ENCODE data around the gene RAB11A. TPM values are rescaled to one million over a fixed set of nuclear protein-coding genes. Genes with fewer than 3 reads are reported as not detected.

The RAB11A gene
- total RNA-seq, result 173 TPM

GRCh38 chr15:65869126-65869953 is at the start of gene RAB11A:
RAB11A (plus strand) TSS chr15:65869491; CDS start chr15:65869586, 95 bp downstream.

Other genes starting within 250 kb of the RAB11A start
- gene SLC24A1, start 247.6 kb upstream of the RAB11A start, total RNA-seq, result 5.7 TPM
- gene DENND4A, start 77.2 kb upstream of the RAB11A start, total RNA-seq, result 82.0 TPM